Measurements from ENCODE around the gene CAPZA1.

CAPZA1 gene

GRCh38 chr1:112678605-112679004 is 59.0 kb downstream of the CAPZA1 start:
- no peak for DNase-seq

GRCh38 chr1:112685913-112686312 is 66.3 kb downstream of the CAPZA1 start:
- DNase-seq = no peak

- no peak for DNase-seq
Observed at GRCh38 chr1:112686417-112686816, 66.8 kb downstream of the CAPZA1 start.

- DNase-seq = no peak
Observed at GRCh38 chr1:112686835-112687234, 67.2 kb downstream of the CAPZA1 start.

GRCh38 chr1:112687361-112687760 is 67.7 kb downstream of the CAPZA1 start:
- DNase-seq = no peak

- DNase-seq = no peak
Observed at GRCh38 chr1:112687785-112688496, 68.3 kb downstream of the CAPZA1 start.

GRCh38 chr1:112688781-112689193 is 69.2 kb downstream of the CAPZA1 start:
- DNase-seq = no peak

- DNase-seq = no peak
Observed at GRCh38 chr1:112689196-112689841, 69.7 kb downstream of the CAPZA1 start.

- DNase-seq = no peak
Observed at GRCh38 chr1:112689842-112690237, 70.2 kb downstream of the CAPZA1 start.

- DNase-seq = no peak
Observed at GRCh38 chr1:112692681-112693080, 73.0 kb downstream of the CAPZA1 start.

- no peak for DNase-seq
Observed at GRCh38 chr1:112693821-112694220, 74.2 kb downstream of the CAPZA1 start.

GRCh38 chr1:112694363-112694929 is 74.8 kb downstream of the CAPZA1 start:
- no peak for DNase-seq

- no peak for DNase-seq
Observed at GRCh38 chr1:112695276-112695675, 75.6 kb downstream of the CAPZA1 start.

- no peak for DNase-seq
Observed at GRCh38 chr1:112696578-112697314, 77.1 kb downstream of the CAPZA1 start.

GRCh38 chr1:112697781-112698201 is 78.2 kb downstream of the CAPZA1 start:
- no peak for DNase-seq

- DNase-seq = no peak
Observed at GRCh38 chr1:112698366-112699310, 79.0 kb downstream of the CAPZA1 start.

- DNase-seq = no peak
Observed at GRCh38 chr1:112699425-112700144, 80.0 kb downstream of the CAPZA1 start.

GRCh38 chr1:112700290-112701226 is 80.9 kb downstream of the CAPZA1 start:
- peak; percentile 86 for DNase-seq

- DNase-seq = no peak
Observed at GRCh38 chr1:112701227-112702066, 81.8 kb downstream of the CAPZA1 start.

GRCh38 chr1:112702067-112702395 is 82.4 kb downstream of the CAPZA1 start:
- DNase-seq = no peak
